K562 (cell line): Measurements from ENCODE around the gene GUCY1A2. TPM values are rescaled to one million over a fixed set of nuclear protein-coding genes. Genes with fewer than 3 reads are reported as not detected.

Experiments
- ATAC-seq: fragments of 200-7000 bp; cut with Tn5 transposase; 3 replicates; pipeline ENCODE4 v1.9.1; 2020; ENCODE audit warnings: moderate library complexity
- BruUV-seq: library from RNA; stranded (reverse); fragments of 400-500 nt; replicated peaks from 2 replicates; lab custom pipeline; 2021; lab: Mats Ljungman, UMichigan
- CTCF ChIA-PET: fragments of 300-600 bp; formaldehyde crosslinking; extraction: SDS; loops from one replicate; lab custom pipeline; 2021; ENCODE audit warnings: low intra/inter-chr PET ratio; lab: Yijun Ruan, JAX
- POLR2A ChIA-PET: fragments of 300-600, 350-650 bp; sonication (Branson Sonifier 250); formaldehyde crosslinking; extraction: SDS; loops from one replicate; lab custom pipeline; 2021; ENCODE audit warnings: antibody characterized with exemption, inconsistent platforms; lab: Yijun Ruan, JAX
- DNase-seq, 4 experiments: peaks; one replicate each; pipeline versions ENCODE4 v3.0.0 to v3.0.0-alpha.2; 2011 to 2018; ENCODE audit warnings: low spot score in 3 of 4, mixed read lengths in 3 of 4; ENCODE audit errors: extremely low read depth in 1 of 4
- FAIRE-seq: peaks from 2 replicates; lab custom pipeline; 2011; peaks lifted over from hg19 to GRCh38; lab: Jason Lieb, UNC
- H2AFZ ChIP-seq: 2 replicates; pipeline ENCODE4 v1.6.0; 2011; ENCODE audit warnings: low read depth, low read length, control low read depth, inconsistent platforms
- H3K27ac ChIP-seq: fragments of 200-600 bp; 3 replicates; pipeline ENCODE4 v1.8.0; 2011; ENCODE audit warnings: low read depth, mild to moderate bottlenecking, control low read depth, inconsistent platforms, low read length, moderate library complexity, mixed read lengths; ENCODE audit errors: extremely low read depth
- H3K27me3 ChIP-seq, 2 experiments: fragments of 300-600 bp in 1 of 2; 2 replicates in 1 of 2; 3 replicates in 1 of 2; pipeline versions ENCODE4 v1.6.0 to v1.8.0; 2011; ENCODE audit warnings: inconsistent platforms in 2 of 2, low read length in 2 of 2, mild to moderate bottlenecking in 1 of 2, mixed read lengths in 1 of 2, moderate library complexity in 1 of 2; ENCODE audit not compliant: control insufficient read depth in 2 of 2, insufficient read depth in 2 of 2
- H3K36me3 ChIP-seq: fragments of 300-600 bp; 3 replicates; pipeline ENCODE4 v1.8.0; 2011; ENCODE audit warnings: mild to moderate bottlenecking, low read length, inconsistent platforms; ENCODE audit not compliant: control insufficient read depth, insufficient read depth
- H3K4me1 ChIP-seq, 2 experiments: fragments of 200-600 bp in 1 of 2; replicated peaks in 1 of 2; 2 replicates in 1 of 2; 3 replicates in 1 of 2; pipeline versions ENCODE4 v1.5.1 to v1.8.0; 2011; ENCODE audit warnings: inconsistent platforms in 2 of 2, low read length in 2 of 2, mild to moderate bottlenecking in 1 of 2, mixed read lengths in 1 of 2, moderate library complexity in 1 of 2; ENCODE audit not compliant: control insufficient read depth in 2 of 2, insufficient read depth in 2 of 2
- H3K4me2 ChIP-seq: 2 replicates; pipeline ENCODE4 v1.6.1; 2011; ENCODE audit warnings: low read length, control low read depth, inconsistent platforms, mixed read lengths; ENCODE audit not compliant: insufficient read depth
- H3K4me3 ChIP-seq: fragments of 200-600 bp; sonication (generic), shearing (Covaris generic); 2 replicates; pipeline ENCODE4 v1.5.1; 2016; ENCODE audit warnings: control low read depth, inconsistent platforms
- H3K79me2 ChIP-seq: fragments of 200-600 bp; 3 replicates; pipeline ENCODE4 v1.8.0; 2011; ENCODE audit warnings: low read length, inconsistent platforms; ENCODE audit not compliant: control insufficient read depth, insufficient read depth
- H3K9ac ChIP-seq, 2 experiments: 2 replicates each; pipeline versions ENCODE4 v1.6.0 to v1.6.1; 2011; ENCODE audit warnings: low read depth in 2 of 2, low read length in 2 of 2, control low read depth in 1 of 2, inconsistent platforms in 1 of 2, mild to moderate bottlenecking in 1 of 2, mixed read lengths in 1 of 2; ENCODE audit not compliant: insufficient read depth in 1 of 2
- H3K9me1 ChIP-seq: one replicate; pipeline ENCODE4 v1.6.0; 2011; ENCODE audit warnings: inconsistent platforms, mild to moderate bottlenecking, low read length, moderate library complexity; ENCODE audit not compliant: control insufficient read depth, insufficient read depth
- H3K9me3 ChIP-seq: replicated peaks from 2 replicates; pipeline ENCODE4 v1.5.1; 2011; ENCODE audit warnings: low read depth, low read length, inconsistent platforms; ENCODE audit not compliant: control insufficient read depth, insufficient read depth
- H4K20me1 ChIP-seq: replicated peaks from 2 replicates; pipeline ENCODE4 v1.6.1; 2011; ENCODE audit warnings: low read length, inconsistent platforms, mixed read lengths; ENCODE audit not compliant: control insufficient read depth, insufficient read depth
- ARHGAP35 ChIP-seq: fragments of 450-650 bp; IDR thresholded peaks from 2 replicates; pipeline ENCODE4 v1.6.1; 2018; ENCODE audit not compliant: partially characterized antibody
- BMI1 ChIP-seq: fragments of 150-350 bp; IDR thresholded peaks from 2 replicates; pipeline ENCODE4 v1.6.1; 2014; ENCODE audit warnings: low read length
- CBX2 ChIP-seq: fragments of 200-600 bp; sonication (generic); IDR thresholded peaks from one replicate; pipeline ENCODE4 v1.6.1; 2012; ENCODE audit warnings: mild to moderate bottlenecking, low read length, inconsistent platforms; ENCODE audit not compliant: insufficient read depth, poor library complexity, severe bottlenecking
- CTBP1 ChIP-seq: fragments of 450-650 bp; IDR thresholded peaks from 2 replicates; pipeline ENCODE4 v1.6.1; 2016; ENCODE audit warnings: borderline replicate concordance
- DLX4 ChIP-seq: fragments of 250-450 bp; sonication (Bioruptor Pico); IDR thresholded peaks from 2 replicates; pipeline ENCODE4 v1.6.1; 2021; ENCODE audit warnings: mild to moderate bottlenecking
- LARP7 ChIP-seq: fragments of 450-650 bp; IDR thresholded peaks from 2 replicates; pipeline ENCODE4 v1.6.1; 2016
- MED1 ChIP-seq: sonication (generic); formaldehyde crosslinking; IDR thresholded peaks from 2 replicates; pipeline ENCODE4 v1.8.1; 2023; ENCODE audit warnings: missing genetic modification reagents, borderline replicate concordance
- MEF2A ChIP-seq: IDR thresholded peaks from 2 replicates; pipeline ENCODE4 v1.6.1; 2011; ENCODE audit warnings: low read depth, mild to moderate bottlenecking, low read length, moderate library complexity; ENCODE audit not compliant: control insufficient read depth
- ZNF280B ChIP-seq: fragments of 250-450 bp; sonication (Bioruptor Pico); IDR thresholded peaks from 2 replicates; pipeline ENCODE4 v1.5.1; 2021; ENCODE audit warnings: mild to moderate bottlenecking
- ZNF354B ChIP-seq: fragments of 250-450 bp; sonication (Bioruptor Pico); IDR thresholded peaks from 2 replicates; pipeline ENCODE4 v1.4.0; 2020
- ZNF586 ChIP-seq: fragments of 450-650 bp; formaldehyde crosslinking; conservative IDR thresholded peaks from 2 replicates; pipeline ENCODE4 v1.4.0; 2020; ENCODE audit warnings: mild to moderate bottlenecking, moderate library complexity
- ZNF79 ChIP-seq: fragments of 250-450 bp; sonication (Bioruptor Pico); IDR thresholded peaks from 2 replicates; pipeline ENCODE4 v1.4.0; 2020; ENCODE audit warnings: low read depth, mild to moderate bottlenecking, moderate library complexity
- WGBS: fragments of 100-300 bp; shearing (Covaris generic); methylation state at CpG from one replicate; pipeline ENCODE4 v1.1.6; 2016; ENCODE audit warnings: low coverage, mixed read lengths; ENCODE audit not compliant: insufficient coverage; ENCODE audit errors: missing lambda C conversion rate; 5-methylcytosine and 5-hydroxymethylcytosine counted together
- in situ Hi-C: fragments of 300-500 bp; cut with MboI; formaldehyde crosslinking; loops from 4 replicates; pipeline ENCODE4 v1.15.0; 2018; ENCODE audit warnings: inconsistent platforms, mixed read lengths
- intact Hi-C: fragments of 100-400 bp; cut with micrococcal nuclease; formaldehyde crosslinking; loops from 2 replicates; pipeline ENCODE4 v1.14.2; 2022
- polyA plus RNA-seq, 8 experiments: library from polyadenylated mRNA; depleted of rRNA in 4 of 8; stranded (reverse) in 5 of 8; unstranded in 3 of 8; fragments of >200 nt; fragmentation: Nextera tagmentation in 2 of 8; fragmentation: Illumina TruSeq in 1 of 8; extraction: Ambion mirVana in 2 of 8; extraction: Trizol in 1 of 8; gene quantifications; 2 replicates each; pipeline versions ENCODE4 v1.2.1 to v1.2.3, GENCODE V29; 2011 to 2014; ENCODE audit warnings: inconsistent platforms in 1 of 8, missing spikeins in 1 of 8
- total RNA-seq, 7 experiments: library from RNA; depleted of rRNA in 6 of 7; stranded (reverse); fragments of >200 nt in 6 of 7; fragmentation: Illumina TruSeq in 2 of 7; extraction: Trizol in 2 of 7; gene quantifications; 2 replicates each; pipeline versions ENCODE4 v1.2.1 to v1.2.3, GENCODE V29; 2011 to 2021; ENCODE audit warnings: low replicate concordance in 1 of 7

The GUCY1A2 gene
- total and polyA plus RNA-seq, 9 of the 15 experiments (the other 6 are each of a cell fraction or from before 2014, with no cell fraction given): under 0.01 to 0.04 TPM; not detected in 7

- no peak overlapping the region for H3K4me2 ChIP-seq
- no peak overlapping the region for H3K9ac ChIP-seq
- ATAC-seq (no peak), FAIRE-seq (no peak), DNase-seq (no peak)
- CTCF ChIA-PET: no interaction called here
- no peaks in the 10 kb centered on the region for H3K4me1 ChIP-seq
- 6% methylated on average over 1 of the region's 1 CpG for WGBS
- POLR2A ChIA-PET: no interaction called here
- no peaks in the 10 kb centered on the region for H4K20me1 ChIP-seq
- H3K36me3 ChIP-seq: no peaks in the 10 kb centered on the region
- no TSS peak for BruUV-seq
- TF ChIP-seq MEF2A: no peak
- no peak for TF ChIP-seq DLX4 (CRISPR knock-in tag)
- no peak for TF ChIP-seq ZNF79 (CRISPR knock-in tag)
- no peak for TF ChIP-seq MED1 (CRISPR knock-in tag)
- no peak for TF ChIP-seq ZNF280B (CRISPR knock-in tag)
- TF ChIP-seq ZNF586 (CRISPR knock-in tag): no peak
- TF ChIP-seq ARHGAP35: no peak
- no peak for TF ChIP-seq CBX2
- TF ChIP-seq LARP7: no peak
- no peak for TF ChIP-seq CTBP1
- no peak for TF ChIP-seq BMI1
- no peak for TF ChIP-seq ZNF354B (CRISPR knock-in tag)
- intact Hi-C loops (no loop called here), in situ Hi-C loops (no loop called here)
- no peaks in the 10 kb centered on the region; the same call in 1 of the 2 replicates for H3K9me3 ChIP-seq
- H3K9me1 ChIP-seq: no peaks in the 10 kb centered on the region
- H3K4me3 ChIP-seq: no peak overlapping the region
- H3K27ac ChIP-seq: no peak overlapping the region
- no peaks in the 10 kb centered on the region for H3K79me2 ChIP-seq
- no peaks in the 10 kb centered on the region for H3K27me3 ChIP-seq
- no peak overlapping the region for H2AFZ ChIP-seq
Observed at GRCh38 chr11:107054391-107054790, 36.1 kb upstream of the GUCY1A2 start.
